Smooth muscle cell (in vitro differentiated cells): Measurements from ENCODE around the gene NDUFV3. TPM values are rescaled to one million over a fixed set of nuclear protein-coding genes. Genes with fewer than 3 reads are reported as not detected.

ENCODE experiments used
- DNase-seq: peaks from one replicate; lab custom pipeline; 2025; ENCODE audit not compliant: unreplicated experiment; lab: John Stamatoyannopoulos, UW
- H2AFZ ChIP-seq: fragments of 200-600 bp; sonication (generic); 2 replicates; pipeline ENCODE4 v1.6.0; 2016; ENCODE audit warnings: antibody characterized with exemption, low read depth, mild to moderate bottlenecking
- H3F3A ChIP-seq: fragments of 200-600 bp; sonication (generic); 2 replicates; pipeline ENCODE4 v1.6.0; 2017; ENCODE audit warnings: antibody characterized with exemption, low read depth
- H3K27ac ChIP-seq: fragments of 200-600 bp; sonication (generic); 2 replicates; pipeline ENCODE4 v1.5.1; 2016; ENCODE audit warnings: low read depth, mild to moderate bottlenecking
- H3K27me3 ChIP-seq: fragments of 200-600 bp; sonication (generic); 2 replicates; pipeline ENCODE4 v1.6.1; 2016; ENCODE audit warnings: low read depth, mild to moderate bottlenecking
- H3K36me3 ChIP-seq: fragments of 200-600 bp; sonication (generic); 2 replicates; pipeline ENCODE4 v1.5.1; 2016; ENCODE audit warnings: low read depth
- H3K4me1 ChIP-seq: fragments of 200-600 bp; sonication (generic); 2 replicates; pipeline ENCODE4 v1.5.1; 2016; ENCODE audit warnings: low read depth
- H3K4me2 ChIP-seq: fragments of 200-600 bp; sonication (generic); 2 replicates; pipeline ENCODE4 v1.6.0; 2016; ENCODE audit warnings: mild to moderate bottlenecking
- H3K4me3 ChIP-seq: fragments of 200-600 bp; sonication (generic); 2 replicates; pipeline ENCODE4 v1.5.1; 2016; ENCODE audit warnings: mild to moderate bottlenecking
- H3K79me2 ChIP-seq: fragments of 200-600 bp; sonication (generic); 2 replicates; pipeline ENCODE4 v1.6.0; 2016; ENCODE audit warnings: low read depth, mild to moderate bottlenecking
- H3K9ac ChIP-seq: fragments of 200-600 bp; sonication (generic); 2 replicates; pipeline ENCODE4 v1.6.0; 2016; ENCODE audit warnings: low read depth
- H3K9me3 ChIP-seq: fragments of 200-600 bp; sonication (generic); replicated peaks from 2 replicates; pipeline ENCODE4 v1.5.1; 2016; ENCODE audit warnings: low read depth
- H4K20me1 ChIP-seq: fragments of 200-600 bp; sonication (generic); 2 replicates; pipeline ENCODE4 v1.6.0; 2016; ENCODE audit warnings: low read depth
- CTCF ChIP-seq: fragments of 200-600 bp; sonication (generic); IDR thresholded peaks from 2 replicates; pipeline ENCODE4 v1.5.1; 2017; ENCODE audit warnings: borderline replicate concordance, mild to moderate bottlenecking, antibody characterized with exemption; ENCODE audit not compliant: insufficient read depth, poor library complexity, severe bottlenecking
- WGBS: methylation state at CpG from one replicate; pipeline ENCODE4 v1.1.7; 2016; ENCODE audit warnings: low lambda C conversion rate; 5-methylcytosine and 5-hydroxymethylcytosine counted together
- polyA plus RNA-seq: library from polyadenylated mRNA; unstranded; fragments of >200 nt; fragmentation: Nextera tagmentation; extraction: Ambion mirVana; gene quantifications from 2 replicates; pipeline ENCODE4 v1.2.1, GENCODE V29; 2016
- total RNA-seq: library from RNA; depleted of rRNA; stranded (reverse); fragments of >200 nt; gene quantifications from 2 replicates; pipeline ENCODE4 v1.2.3, GENCODE V29; 2014

The NDUFV3 gene
- total RNA-seq (23.3 and 29.7 TPM in 2 replicates), polyA plus RNA-seq (28.4 and 31.7 TPM in 2 replicates)

- H4K20me1 ChIP-seq, result peaks cover 18% of the 10 kb centered on the region
- no peaks in the 10 kb centered on the region for H3K27me3 ChIP-seq
- H3K4me3 ChIP-seq, result peak within 1 kb of the TSS; percentile 92
- peak within 1 kb of the TSS; percentile 95 for H3K4me2 ChIP-seq
- H3K9ac ChIP-seq, result peak within 1 kb of the TSS; percentile 97
- peak within 1 kb of the TSS; percentile 99 for H3K27ac ChIP-seq
- under 1% methylated on average over 83 of the region's 87 CpGs for WGBS
- peak; percentile 98 for DNase-seq
- H3K9me3 ChIP-seq, result no peaks in the 10 kb centered on the region
- H3K79me2 ChIP-seq, result peaks cover 30% of the 10 kb centered on the region
- no peaks in the 10 kb centered on the region for H3K4me1 ChIP-seq
- peak within 1 kb of the TSS; percentile 77 for H2AFZ ChIP-seq
- H3F3A ChIP-seq, result no peaks in the 10 kb centered on the region
- no peaks in the 10 kb centered on the region for H3K36me3 ChIP-seq
- TF ChIP-seq CTCF, result no peak
Observed at GRCh38 chr21:42892931-42893755, at the start of gene NDUFV3. Gene NDUFV3, plus strand, starts transcription at chr21:42893309. Its CDS starts 25 bp downstream, at chr21:42893334.

- H3K79me2 ChIP-seq, result no peaks in the 10 kb centered on the region
- TF ChIP-seq CTCF, result no peak
- H3K36me3 ChIP-seq, result peaks cover 7% of the 10 kb centered on the region
- WGBS, result 85% methylated on average over 22 of the region's 22 CpGs
- no peak overlapping the region for H3K4me2 ChIP-seq
- H4K20me1 ChIP-seq, result peaks cover 30% of the 10 kb centered on the region
- no peak for DNase-seq
- no peak overlapping the region for H2AFZ ChIP-seq
- H3K9ac ChIP-seq, result no peak overlapping the region
- H3K4me3 ChIP-seq, result no peak overlapping the region
- H3K27ac ChIP-seq, result no peak overlapping the region
- H3F3A ChIP-seq, result no peaks in the 10 kb centered on the region
- H3K9me3 ChIP-seq, result no peaks in the 10 kb centered on the region
- H3K27me3 ChIP-seq, result no peaks in the 10 kb centered on the region
- H3K4me1 ChIP-seq, result no peaks in the 10 kb centered on the region
Observed at GRCh38 chr21:42844411-42845113, 48.5 kb upstream of the NDUFV3 start.

- Histone ChIP-seq H3K79me2 (no peaks in the 10 kb centered on the region), H3K4me2 (no peak overlapping the region), H3K9me3 (no peaks in the 10 kb centered on the region), H3K36me3 (peaks cover 7% of the 10 kb centered on the region), H3F3A (no peaks in the 10 kb centered on the region), H3K27ac (no peak overlapping the region), H4K20me1 (peaks cover 30% of the 10 kb centered on the region), H3K4me3 (no peak overlapping the region), H3K4me1 (no peaks in the 10 kb centered on the region), H3K9ac (no peak overlapping the region), H2AFZ (no peak overlapping the region), H3K27me3 (no peaks in the 10 kb centered on the region)
- no peak for DNase-seq
- no peak for TF ChIP-seq CTCF
- 94% methylated on average over 21 of the region's 21 CpGs for WGBS
Observed at GRCh38 chr21:42845296-42845965, 47.7 kb upstream of the NDUFV3 start.
